Choroid plexus epithelial cell (primary cell): Measurements from ENCODE around the gene COMMD7.
A peak's percentile ranks its signal among the peaks of the same experiment; 100 is the strongest.

Experiments used
- DNase-seq: peaks from one replicate; pipeline ENCODE4 v3.0.0-alpha.2; 2010; ENCODE audit warnings: low read depth
- H3K4me3 ChIP-seq: 2 replicates; pipeline ENCODE4 v1.5.1; 2011; ENCODE audit warnings: low read depth, mild to moderate bottlenecking, control low read depth, low read length, moderate library complexity
- CTCF ChIP-seq: conservative IDR thresholded peaks from 2 replicates; pipeline ENCODE4 v1.5.1; 2011; ENCODE audit warnings: low read depth, mild to moderate bottlenecking, control low read depth, inconsistent platforms, low read length, moderate library complexity

The COMMD7 gene

GRCh38 chr20:32667027-32667426 lies 76.2 kb downstream of the COMMD7 start:
- TF ChIP-seq CTCF: no peak
- DNase-seq: no peak
- no peak overlapping the region for H3K4me3 ChIP-seq

GRCh38 chr20:32664678-32665159 lies 78.5 kb downstream of the COMMD7 start:
- H3K4me3 ChIP-seq: no peak overlapping the region
- no peak for DNase-seq

GRCh38 chr20:32664012-32664677 lies 79.1 kb downstream of the COMMD7 start:
- DNase-seq: no peak
- no peak overlapping the region for H3K4me3 ChIP-seq
- no peak for TF ChIP-seq CTCF

More at GRCh38 chr20:32664678-32665159, 78.5 kb downstream of the COMMD7 start:
- no peak for TF ChIP-seq CTCF

- no peak for DNase-seq
- no peak overlapping the region for H3K4me3 ChIP-seq
- no peak for TF ChIP-seq CTCF
Observed at GRCh38 chr20:32663335-32664011, 79.8 kb downstream of the COMMD7 start.

- peak; percentile 12 for TF ChIP-seq CTCF
- no peak overlapping the region for H3K4me3 ChIP-seq
- DNase-seq: no peak
Observed at GRCh38 chr20:32661820-32662528, 81.3 kb downstream of the COMMD7 start.

- no peak for TF ChIP-seq CTCF
- no peak for DNase-seq
- no peak overlapping the region for H3K4me3 ChIP-seq
Observed at GRCh38 chr20:32660661-32661060, 82.6 kb downstream of the COMMD7 start.
